Measurements from ENCODE around the gene KSR2. TPM values are rescaled to one million over a fixed set of nuclear protein-coding genes. Genes with fewer than 3 reads are reported as not detected.

The KSR2 gene
- total and polyA plus RNA-seq, 2 of the 4 experiments (the other 2 are of a cell fraction): not detected

GRCh38 chr12:117897372-117898161 lies 71.2 kb downstream of the KSR2 start:
- Histone ChIP-seq H3K56ac (ENCODE audit: extremely low read depth, insufficient read depth, low read length) (no peak overlapping the region), H4K91ac (ENCODE audit: insufficient read depth, low read depth, low read length) (no peak overlapping the region), H2AK9ac (replicated peaks; ENCODE audit: low read depth, low read length, poor library complexity) (no peak overlapping the region), H3K27ac (ENCODE audit: insufficient read depth, low read length) (no peak overlapping the region), H3K4me3 (ENCODE audit: insufficient read depth, low read depth, low read length) (no peak overlapping the region), H3K9me1 (ENCODE audit: insufficient read depth, low read length) (no peaks in the 10 kb centered on the region), H2BK15ac (ENCODE audit: low read depth, low read length) (no peak overlapping the region), H3K14ac (replicated peaks; ENCODE audit: low read depth, low read length) (no peak overlapping the region), H3K4me2 (ENCODE audit: low read depth, low read length) (no peak overlapping the region), H3K23ac (ENCODE audit: low read depth, low read length) (no peak overlapping the region), H4K8ac (ENCODE audit: low read depth in 2 of 2, low read length in 2 of 2) (no peak overlapping the region), H3K4me1 (ENCODE audit: control insufficient read depth, insufficient read depth, low read length) (no peaks in the 10 kb centered on the region), H3K9me3 (ENCODE audit: control insufficient read depth, insufficient read depth, low read length) (peaks cover 7% of the 10 kb centered on the region), H3K18ac (ENCODE audit: low read depth, low read length) (no peak overlapping the region), H3K36me3 (ENCODE audit: control insufficient read depth, insufficient read depth, low read length) (no peaks in the 10 kb centered on the region), H4K5ac (ENCODE audit: low read depth, low read length) (no peak overlapping the region), H3K79me1 (ENCODE audit: low read depth in 1 of 2, low read length in 2 of 2) (no peaks in the 10 kb centered on the region), H2AFZ (replicated peaks; ENCODE audit: low read length, poor library complexity) (no peak overlapping the region), H3K27me3 (ENCODE audit: control insufficient read depth, insufficient read depth, low read length) (no peaks in the 10 kb centered on the region), H2BK120ac (ENCODE audit: low read depth, low read length) (no peak overlapping the region), H3K9ac (ENCODE audit: low read depth, low read length) (no peak overlapping the region), H2AK5ac (ENCODE audit: low read depth, low read length) (no peak overlapping the region), H4K20me1 (ENCODE audit: insufficient read depth, low read length) (no peaks in the 10 kb centered on the region), H2BK20ac (ENCODE audit: low read depth, low read length) (no peak overlapping the region), H2BK5ac (ENCODE audit: low read depth, low read length, poor library complexity, severe bottlenecking) (no peak overlapping the region), H3K4ac (ENCODE audit: low read depth, low read length) (no peak overlapping the region)
- BruUV-seq (replicated peaks): no TSS peak
- ChIA-PET POLR2A (ENCODE audit: unreplicated experiment) (no interaction called here), CTCF (no interaction called here)
- DNase-seq (no peak), ATAC-seq (ENCODE audit: low read depth) (no peak)
- 80% methylated on average over 1 of the region's 14 CpGs; no CpG with 5 or more reads in 1 of the 2 experiments for WGBS, 2 experiments (ENCODE audit: extremely low coverage in 2 of 2, insufficient read length in 1 of 2)
- intact Hi-C loops (cut with micrococcal nuclease): no loop called here
- in situ Hi-C loops (cut with MboI; ENCODE audit: low sequenced_read_pairs): no loop called here
- TF ChIP-seq MAFK (IDR thresholded peaks at IDR 0.05; ENCODE audit: low read depth, low read length) (no peak), BHLHE40 (IDR thresholded peaks at IDR 0.05; ENCODE audit: low read depth, low read length) (no peak), CHD1 (IDR thresholded peaks at IDR 0.05; ENCODE audit: low read depth, low read length) (no peak), CEBPB (IDR thresholded peaks at IDR 0.05; ENCODE audit: low read depth, low read length) (no peak), MXI1 (IDR thresholded peaks at IDR 0.05; ENCODE audit: borderline replicate concordance, low read depth, low read length) (no peak), FOS (IDR thresholded peaks at IDR 0.05; ENCODE audit: low read depth, low read length) (no peak), MAZ (IDR thresholded peaks at IDR 0.05; ENCODE audit: borderline replicate concordance, low read depth, low read length) (no peak), USF2 (IDR thresholded peaks at IDR 0.05; ENCODE audit: low read depth, low read length) (no peak), RCOR1 (IDR thresholded peaks at IDR 0.05; ENCODE audit: insufficient replicate concordance, low read length) (no peak)
- TF ChIP-seq, protein P1, sequence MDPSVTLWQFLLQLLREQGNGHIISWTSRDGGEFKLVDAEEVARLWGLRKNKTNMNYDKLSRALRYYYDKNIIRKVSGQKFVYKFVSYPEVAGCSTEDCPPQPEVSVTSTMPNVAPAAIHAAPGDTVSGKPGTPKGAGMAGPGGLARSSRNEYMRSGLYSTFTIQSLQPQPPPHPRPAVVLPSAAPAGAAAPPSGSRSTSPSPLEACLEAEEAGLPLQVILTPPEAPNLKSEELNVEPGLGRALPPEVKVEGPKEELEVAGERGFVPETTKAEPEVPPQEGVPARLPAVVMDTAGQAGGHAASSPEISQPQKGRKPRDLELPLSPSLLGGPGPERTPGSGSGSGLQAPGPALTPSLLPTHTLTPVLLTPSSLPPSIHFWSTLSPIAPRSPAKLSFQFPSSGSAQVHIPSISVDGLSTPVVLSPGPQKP (IDR thresholded peaks at IDR 0.05; ENCODE audit: borderline replicate concordance, low read depth, low read length): no peak
- dilution Hi-C loops (cut with HindIII; ENCODE audit: low sequenced_read_pairs, unreplicated experiment): no loop called here

Measured in IMR-90 (cell line).